K562 (cell line): ENCODE results near the gene LINC00632. TPM values are rescaled to one million over a fixed set of nuclear protein-coding genes. Genes with fewer than 3 reads are reported as not detected.

Experiments used
- CBX1 ChIP-seq: sonication (generic); IDR thresholded peaks from 2 replicates; pipeline ENCODE4 v1.6.1; 2016; ENCODE audit warnings: antibody characterized with exemption, low read depth, mild to moderate bottlenecking
- NR2C1 ChIP-seq, 2 experiments: fragments of 450-650 bp; IDR thresholded peaks; 2 replicates each; pipeline ENCODE4 v1.6.1; 2017; ENCODE audit warnings: mild to moderate bottlenecking in 2 of 2, antibody characterized with exemption in 1 of 2, inconsistent platforms in 1 of 2, missing compliant biosample characterization in 1 of 2, missing genetic modification characterization in 1 of 2
- NR2C2 ChIP-seq, 2 experiments: fragments of 200-800 bp in 1 of 2; sonication (Bioruptor generic) in 1 of 2; sonication (generic) in 1 of 2; formaldehyde crosslinking in 1 of 2; IDR thresholded peaks; 2 replicates each; pipeline versions ENCODE4 v1.6.1 to v1.8.0; 2016 to 2022; ENCODE audit warnings: mild to moderate bottlenecking in 1 of 2, missing compliant biosample characterization in 1 of 2, missing genetic modification characterization in 1 of 2, missing genetic modification reagents in 1 of 2
- SRF ChIP-seq, 2 experiments: fragments of 250-450, 450-650 bp in 1 of 2; sonication (Bioruptor Pico) in 1 of 2; sonication (generic) in 1 of 2; formaldehyde crosslinking; IDR thresholded peaks; 2 replicates each; pipeline versions ENCODE4 v1.5.0 to v1.5.1; 2020 to 2022; ENCODE audit warnings: mild to moderate bottlenecking in 1 of 2, missing genetic modification reagents in 1 of 2
- STAT5B ChIP-seq: fragments of 250-450 bp; sonication (Bioruptor Pico); IDR thresholded peaks from 2 replicates; pipeline ENCODE4 v1.8.0; 2021; ENCODE audit warnings: mild to moderate bottlenecking, inconsistent platforms
- TAF9B ChIP-seq: fragments of 450-650 bp; IDR thresholded peaks from 2 replicates; pipeline ENCODE4 v1.6.1; 2018; ENCODE audit warnings: mild to moderate bottlenecking; ENCODE audit not compliant: partially characterized antibody
- ZNF212 ChIP-seq: fragments of 450-650 bp; formaldehyde crosslinking; IDR thresholded peaks from 2 replicates; pipeline ENCODE4 v1.4.0; 2020; ENCODE audit warnings: mild to moderate bottlenecking
- polyA plus RNA-seq, 8 experiments: library from polyadenylated mRNA; depleted of rRNA in 4 of 8; stranded (reverse) in 5 of 8; unstranded in 3 of 8; fragments of >200 nt; fragmentation: Nextera tagmentation in 2 of 8; fragmentation: Illumina TruSeq in 1 of 8; extraction: Ambion mirVana in 2 of 8; extraction: Trizol in 1 of 8; gene quantifications; 2 replicates each; pipeline versions ENCODE4 v1.2.1 to v1.2.3, GENCODE V29; 2011 to 2014; ENCODE audit warnings: inconsistent platforms in 1 of 8, missing spikeins in 1 of 8
- total RNA-seq, 7 experiments: library from RNA; depleted of rRNA in 6 of 7; stranded (reverse); fragments of >200 nt in 6 of 7; fragmentation: Illumina TruSeq in 2 of 7; extraction: Trizol in 2 of 7; gene quantifications; 2 replicates each; pipeline versions ENCODE4 v1.2.1 to v1.2.3, GENCODE V29; 2011 to 2021; ENCODE audit warnings: low replicate concordance in 1 of 7
- TF ChIP-seq, protein P1 (sequence below): fragments of 450-650 bp; formaldehyde crosslinking; IDR thresholded peaks from 2 replicates; pipeline ENCODE4 v1.4.0; 2020; ENCODE audit warnings: mild to moderate bottlenecking, moderate library complexity
- TF ChIP-seq, protein P2 (sequence below), 3 experiments: IDR thresholded peaks in 2 of 3; conservative IDR thresholded peaks in 1 of 3; 2 replicates each; pipeline ENCODE4 v1.5.1; 2011 to 2012; ENCODE audit warnings: low read length in 3 of 3, mild to moderate bottlenecking in 3 of 3, control low read depth in 2 of 3, improper control_type of control experiment in 1 of 3, inconsistent platforms in 1 of 3, low read depth in 1 of 3, mixed read lengths in 1 of 3, moderate library complexity in 1 of 3; ENCODE audit not compliant: insufficient read depth in 2 of 3

Gene LINC00632
- total and polyA plus RNA-seq, 9 of the 15 experiments (the other 6 are each of a cell fraction or from before 2014, with no cell fraction given), result 0.06 to 0.20 TPM; not detected in 7

DNA sequence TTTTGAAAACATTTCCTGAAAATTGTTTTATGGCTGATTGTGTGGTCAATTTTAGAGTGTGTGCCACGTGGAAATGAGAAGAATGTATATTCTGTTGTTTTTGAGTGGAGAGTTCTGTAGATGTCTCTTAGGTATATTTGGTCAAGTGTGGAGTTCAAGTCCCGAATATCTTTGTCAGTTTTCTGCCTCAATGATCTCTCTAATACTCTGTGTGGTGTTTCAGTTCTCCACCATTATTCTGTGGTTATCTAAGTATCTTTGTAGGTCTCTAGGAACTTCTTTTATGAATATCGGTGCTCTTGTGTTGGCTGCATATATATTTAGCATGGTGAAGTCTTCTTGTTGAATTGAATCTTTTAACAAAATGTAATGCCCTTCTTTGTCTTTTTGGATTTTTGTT lies 113.3 kb downstream of the LINC00632 start (continued):
- no peak for TF ChIP-seq ZNF212 (CRISPR knock-in tag)
- no peak for TF ChIP-seq CBX1
- no peak for TF ChIP-seq NR2C2 (CRISPR knock-in tag; IDR thresholded peaks at IDR 0.05)
- no peak for TF ChIP-seq NR2C2 (tag; IDR thresholded peaks at IDR 0.05)
- TF ChIP-seq STAT5B, result no peak
- TF ChIP-seq, protein P1, sequence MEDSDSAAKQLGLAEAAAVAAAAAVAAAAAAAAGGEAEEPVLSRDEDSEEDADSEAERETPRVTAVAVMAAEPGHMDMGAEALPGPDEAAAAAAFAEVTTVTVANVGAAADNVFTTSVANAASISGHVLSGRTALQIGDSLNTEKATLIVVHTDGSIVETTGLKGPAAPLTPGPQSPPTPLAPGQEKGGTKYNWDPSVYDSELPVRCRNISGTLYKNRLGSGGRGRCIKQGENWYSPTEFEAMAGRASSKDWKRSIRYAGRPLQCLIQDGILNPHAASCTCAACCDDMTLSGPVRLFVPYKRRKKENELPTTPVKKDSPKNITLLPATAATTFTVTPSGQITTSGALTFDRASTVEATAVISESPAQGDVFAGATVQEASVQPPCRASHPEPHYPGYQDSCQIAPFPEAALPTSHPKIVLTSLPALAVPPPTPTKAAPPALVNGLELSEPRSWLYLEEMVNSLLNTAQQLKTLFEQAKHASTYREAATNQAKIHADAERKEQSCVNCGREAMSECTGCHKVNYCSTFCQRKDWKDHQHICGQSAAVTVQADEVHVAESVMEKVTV (CRISPR knock-in tag), result no peak
- TF ChIP-seq SRF (CRISPR knock-in tag; IDR thresholded peaks at IDR 0.05), result no peak
- TF ChIP-seq, protein P2, sequence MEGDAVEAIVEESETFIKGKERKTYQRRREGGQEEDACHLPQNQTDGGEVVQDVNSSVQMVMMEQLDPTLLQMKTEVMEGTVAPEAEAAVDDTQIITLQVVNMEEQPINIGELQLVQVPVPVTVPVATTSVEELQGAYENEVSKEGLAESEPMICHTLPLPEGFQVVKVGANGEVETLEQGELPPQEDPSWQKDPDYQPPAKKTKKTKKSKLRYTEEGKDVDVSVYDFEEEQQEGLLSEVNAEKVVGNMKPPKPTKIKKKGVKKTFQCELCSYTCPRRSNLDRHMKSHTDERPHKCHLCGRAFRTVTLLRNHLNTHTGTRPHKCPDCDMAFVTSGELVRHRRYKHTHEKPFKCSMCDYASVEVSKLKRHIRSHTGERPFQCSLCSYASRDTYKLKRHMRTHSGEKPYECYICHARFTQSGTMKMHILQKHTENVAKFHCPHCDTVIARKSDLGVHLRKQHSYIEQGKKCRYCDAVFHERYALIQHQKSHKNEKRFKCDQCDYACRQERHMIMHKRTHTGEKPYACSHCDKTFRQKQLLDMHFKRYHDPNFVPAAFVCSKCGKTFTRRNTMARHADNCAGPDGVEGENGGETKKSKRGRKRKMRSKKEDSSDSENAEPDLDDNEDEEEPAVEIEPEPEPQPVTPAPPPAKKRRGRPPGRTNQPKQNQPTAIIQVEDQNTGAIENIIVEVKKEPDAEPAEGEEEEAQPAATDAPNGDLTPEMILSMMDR (IDR thresholded peaks at IDR 0.05 in 2 of 3, conservative IDR thresholded peaks at IDR 0.05 in 1 of 3; ENCODE audit: insufficient read depth in 2 of 3, low read depth in 1 of 3, low read length in 3 of 3), result no peak
- no peak for TF ChIP-seq NR2C1 (IDR thresholded peaks at IDR 0.05)
- TF ChIP-seq NR2C1 (tag; IDR thresholded peaks at IDR 0.05), result no peak
- TF ChIP-seq TAF9B, result no peak
